Cardiac septum (tissue), 1 donor: ENCODE data around the gene BRPF1. TPM values are rescaled to one million over a fixed set of nuclear protein-coding genes. Genes with fewer than 3 reads are reported as not detected.
"Not testable (repeated sequence)": the region's sequence is repeated elsewhere in the genome, so short reads cannot be mapped to it uniquely, and the experiment has no call there.

Source experiments
- DNase-seq: peaks from one replicate; pipeline ENCODE4 v3.0.0-alpha.2; 2020; ENCODE audit warnings: low spot score
- intact Hi-C: fragments of 100-400 bp; cut with DNase I; formaldehyde crosslinking; loops from one replicate; pipeline ENCODE4 v1.14.0; 2022
- total RNA-seq: library from RNA; stranded (reverse); fragmentation: NEBNext Ultra II Directional; extraction: Animal tissue kit (Norgen Biotek cat#: 25700); gene quantifications from one replicate; pipeline ENCODE4 v1.2.1, GENCODE V29; 2021
- donor health status: DM: no; HTN: no; CAD: no.

Gene BRPF1
- total RNA-seq, 1 donor from 2014 or later, result 10.6 TPM

DNA sequence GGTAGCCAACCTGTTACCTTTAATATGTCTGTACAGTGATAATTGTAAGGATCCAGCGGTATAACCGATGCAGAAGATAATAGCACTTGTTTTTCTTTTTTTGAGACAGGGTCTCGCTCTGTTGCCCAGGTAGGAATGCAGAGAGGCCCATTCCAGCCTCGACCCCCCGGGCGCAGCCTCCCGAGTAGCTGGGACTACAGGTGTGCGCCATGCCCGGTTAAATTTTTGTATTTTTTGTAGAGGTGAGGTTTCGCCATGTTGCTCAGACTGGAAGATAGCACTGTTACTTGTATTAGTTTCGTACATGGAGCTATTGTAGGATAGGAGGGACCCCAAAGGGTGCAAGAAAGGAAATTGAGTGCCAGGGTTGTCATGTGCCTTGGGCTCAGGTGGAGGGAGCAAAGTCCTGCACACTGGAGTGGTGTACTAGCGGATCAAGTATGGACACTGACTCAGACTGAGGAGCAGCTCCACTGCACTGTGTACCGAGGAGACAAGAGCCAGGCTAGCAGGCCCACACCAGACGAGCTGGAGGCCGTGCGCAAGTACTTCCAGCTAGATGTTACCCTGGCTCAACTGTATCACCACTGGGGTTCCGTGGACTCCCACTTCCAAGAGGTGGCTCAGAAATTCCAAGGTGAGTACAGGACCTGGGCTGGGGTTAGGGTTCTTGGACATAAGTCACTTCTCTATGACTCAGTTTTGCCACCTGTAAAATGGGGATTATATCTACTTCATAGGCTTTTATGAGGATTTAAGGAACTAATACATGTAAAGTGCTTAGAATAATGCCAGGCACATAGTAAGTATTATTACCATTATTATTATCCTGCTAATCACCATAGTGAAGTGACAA lies 19.2 kb downstream of the BRPF1 start:
- intact Hi-C loops, result loop anchor here (2.0 kb wide), 2 partner anchors 20 to 42 kb away; partner anchors contain the start of genes ARPC4 and TADA3
- DNase-seq, result no peak

DNA sequence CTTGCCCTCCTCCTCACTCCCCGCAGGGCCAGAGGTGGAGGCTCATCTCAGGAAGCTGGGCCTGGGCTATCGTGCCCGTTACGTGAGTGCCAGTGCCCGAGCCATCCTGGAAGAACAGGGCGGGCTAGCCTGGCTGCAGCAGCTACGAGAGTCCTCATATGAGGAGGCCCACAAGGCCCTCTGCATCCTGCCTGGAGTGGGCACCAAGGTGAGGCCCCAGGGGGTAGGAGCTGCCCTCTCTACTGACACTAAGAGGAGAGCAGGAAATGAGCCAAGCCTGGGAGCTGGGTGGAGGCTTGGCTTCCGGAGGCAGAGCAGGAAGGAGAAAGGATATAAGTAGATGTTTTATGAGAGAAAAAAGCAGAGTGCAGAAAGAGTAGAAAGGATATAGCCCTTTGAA lies 23.1 kb downstream of the BRPF1 start:
- DNase-seq, result no peak

DNA sequence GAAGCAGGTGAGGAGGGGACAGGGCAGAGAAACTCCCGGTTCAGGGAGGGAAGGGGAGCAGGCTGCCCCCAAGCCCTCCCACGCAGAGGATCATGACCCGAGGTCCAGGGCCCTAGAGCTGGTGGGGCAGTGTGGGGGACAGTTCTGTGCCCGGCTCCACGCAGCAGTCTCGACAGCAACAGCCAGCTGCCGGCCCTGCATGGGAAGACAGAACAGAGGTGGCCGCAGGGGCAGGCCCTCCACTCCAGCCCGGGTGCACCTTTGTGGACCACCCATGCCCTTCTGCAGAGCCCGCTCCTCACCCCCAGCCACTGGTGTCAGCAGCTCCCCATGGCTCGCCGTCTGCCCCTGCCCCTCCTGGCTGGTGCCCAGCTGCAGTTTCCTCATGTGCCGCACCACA lies 25.9 kb downstream of the BRPF1 start:
- DNase-seq, result no peak
- intact Hi-C loops, result no loop called here

More for the DNA sequence above, 23.1 kb downstream of the BRPF1 start:
- intact Hi-C loops, result no loop called here

GRCh38 chr3:9760779-9761505 lies 29.4 kb downstream of the BRPF1 start:
- DNase-seq, result no peak
- intact Hi-C loops, result no loop called here

DNA sequence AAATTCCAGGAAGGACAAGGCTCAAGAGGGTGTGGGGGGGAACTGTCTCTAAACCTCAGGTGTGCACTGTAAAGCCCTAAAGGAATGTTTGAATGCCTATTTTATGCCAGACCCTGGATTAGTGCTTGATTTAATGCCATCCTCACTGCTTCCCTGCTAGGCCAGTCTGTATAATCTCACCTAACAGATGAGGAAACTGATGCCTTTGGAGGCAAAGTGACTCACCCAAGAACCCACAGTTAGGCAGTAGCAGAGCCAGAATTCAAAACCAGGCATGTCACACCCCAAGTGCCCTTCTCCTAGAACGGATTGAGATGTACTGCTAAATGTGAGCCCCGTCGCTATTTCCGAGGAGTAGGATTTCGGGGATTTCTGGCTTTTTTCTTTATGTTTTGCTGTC lies 30.4 kb downstream of the BRPF1 start:
- intact Hi-C loops, result no loop called here
- no peak for DNase-seq

GRCh38 chr3:9762871-9763270 lies 31.3 kb downstream of the BRPF1 start:
- intact Hi-C loops, result no loop called here
- no peak for DNase-seq

DNA sequence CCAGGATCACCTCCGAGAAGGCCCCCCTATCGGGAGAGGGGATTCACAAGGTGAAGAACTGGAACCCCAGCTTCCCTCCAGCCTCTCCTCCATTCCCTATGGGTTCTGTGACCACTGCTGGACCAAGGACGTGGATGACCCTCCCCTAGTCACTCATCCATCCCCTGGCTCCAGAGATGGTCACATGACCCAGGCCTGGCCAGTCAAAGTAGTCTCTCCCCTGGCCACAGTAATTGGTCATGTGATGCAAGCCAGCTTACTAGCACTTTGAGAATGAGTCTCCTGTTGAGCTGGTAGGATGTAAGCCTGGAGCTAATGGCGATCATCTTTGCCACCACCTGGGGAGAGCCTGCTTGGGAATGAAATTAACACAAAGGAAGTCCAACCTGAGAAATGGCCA lies 34.3 kb downstream of the BRPF1 start:
- intact Hi-C loops, result no loop called here

GRCh38 chr3:9767418-9767817 lies 35.9 kb downstream of the BRPF1 start:
- intact Hi-C loops, result no loop called here
- DNase-seq, result no peak

More for the DNA sequence above, 34.3 kb downstream of the BRPF1 start:
- no peak for DNase-seq

DNA sequence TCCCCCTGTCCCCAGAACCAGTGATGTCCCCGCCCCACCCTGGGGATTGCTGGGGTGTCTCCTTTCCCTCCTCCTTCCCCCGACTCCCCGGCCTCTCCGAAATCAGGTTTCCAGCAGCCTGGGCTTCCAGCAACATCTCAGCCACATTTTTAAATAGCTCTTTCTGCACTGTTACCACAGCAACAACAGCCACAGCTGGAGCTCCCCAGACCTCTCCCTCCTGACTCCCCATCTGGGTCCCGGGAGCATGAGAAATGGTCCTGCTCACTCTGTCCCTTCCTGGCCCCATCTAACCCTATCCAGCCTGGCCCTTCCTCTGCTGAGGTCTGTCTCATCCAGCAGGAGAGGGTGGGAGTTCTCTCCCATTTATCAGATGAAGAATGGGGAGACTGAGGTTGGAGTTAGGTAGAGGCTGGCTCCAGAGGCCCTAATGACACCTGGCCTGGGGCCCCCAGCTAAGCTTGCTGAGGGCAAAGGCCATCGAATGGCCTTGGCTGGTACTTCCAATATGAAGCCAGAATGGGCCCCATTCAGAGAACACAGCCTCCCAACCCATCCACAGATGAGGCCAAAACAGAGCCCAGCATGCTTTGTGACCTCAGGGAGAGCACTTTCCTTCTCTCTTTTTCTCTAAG lies 36.7 kb downstream of the BRPF1 start:
- DNase-seq, result no peak
- intact Hi-C loops, result no loop called here

DNA sequence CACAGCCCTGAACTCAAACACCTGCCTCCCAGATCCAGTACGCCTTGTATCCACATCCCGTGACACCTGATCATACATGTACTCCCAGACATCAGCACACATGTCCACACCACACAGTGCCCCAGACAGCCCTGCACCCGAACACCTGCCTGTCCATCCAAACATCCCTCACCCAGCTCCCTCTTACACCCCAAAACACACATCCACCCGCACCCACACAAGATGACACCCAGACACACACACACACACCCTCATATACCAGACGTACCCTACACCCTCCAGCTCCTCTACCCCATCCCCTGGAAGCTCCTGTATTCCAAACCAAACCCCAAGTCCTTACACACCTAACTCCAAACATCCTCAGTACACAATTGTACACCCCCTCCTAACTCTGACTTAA lies 37.5 kb downstream of the BRPF1 start:
- intact Hi-C loops, result no loop called here
- no peak for DNase-seq

GRCh38 chr3:9769426-9770275 lies 38.1 kb downstream of the BRPF1 start, which contains the start of gene CAMK1:
Gene CAMK1, minus strand, starts transcription at chr3:9769947. Its CDS starts 2,198 bp downstream, at chr3:9767749.
- intact Hi-C loops, result loop anchor here (2.0 kb wide), 1 partner anchor 19 kb away; no protein-coding TSS in a partner anchor
- DNase-seq, result peak; percentile 91

- intact Hi-C loops, result loop anchor here (2.0 kb wide), 1 partner anchor 20 kb away; no protein-coding TSS in a partner anchor
- peak; percentile 85 for DNase-seq
These were observed 38.8 kb downstream of the BRPF1 start for GRCh38 chr3:9770276-9770812.

- not testable (repeated sequence) for DNase-seq
- intact Hi-C loops, result loop anchor here (2.0 kb wide), 1 partner anchor 20 kb away; no protein-coding TSS in a partner anchor
These were observed 39.5 kb downstream of the BRPF1 start for GRCh38 chr3:9771007-9771406.

GRCh38 chr3:9776896-9777693 lies 45.6 kb downstream of the BRPF1 start:
- intact Hi-C loops, result no loop called here

GRCh38 chr3:9777694-9778021 lies 46.1 kb downstream of the BRPF1 start:
- intact Hi-C loops, result no loop called here
- DNase-seq, result no peak

More at GRCh38 chr3:9776896-9777693, 45.6 kb downstream of the BRPF1 start:
- no peak for DNase-seq

- DNase-seq, result no peak
- intact Hi-C loops, result no loop called here
These were observed 46.9 kb downstream of the BRPF1 start for GRCh38 chr3:9778143-9779074.

- intact Hi-C loops, result no loop called here
- no peak for DNase-seq
These were observed 47.6 kb downstream of the BRPF1 start for GRCh38 chr3:9779075-9779593.
